Mesothelial cell of epicardium (in vitro differentiated cells): Measurements from ENCODE around the gene ZAR1L. TPM values are rescaled to one million over a fixed set of nuclear protein-coding genes. Genes with fewer than 3 reads are reported as not detected.

Experiments
- DNase-seq, 2 experiments: peaks; one replicate each; pipeline ENCODE4 v3.0.0; 2021; ENCODE audit warnings: low spot score in 2 of 2; ENCODE audit not compliant: unreplicated experiment in 2 of 2
- H3K27ac Mint-ChIP-seq: 2 replicates; pipeline ENCODE4 v1.8.0; 2021; ENCODE audit warnings: mixed read lengths
- H3K27me3 Mint-ChIP-seq: 2 replicates; pipeline ENCODE4 v1.8.0; 2021; ENCODE audit warnings: low read depth, mixed read lengths
- H3K36me3 Mint-ChIP-seq: 2 replicates; pipeline ENCODE4 v1.8.0; 2021; ENCODE audit warnings: mixed read lengths
- H3K4me1 Mint-ChIP-seq: 2 replicates; pipeline ENCODE4 v1.8.0; 2021; ENCODE audit warnings: mixed read lengths
- H3K4me3 Mint-ChIP-seq: 2 replicates; pipeline ENCODE4 v1.8.0; 2021; ENCODE audit warnings: mild to moderate bottlenecking, moderate library complexity, mixed read lengths
- H3K9me3 Mint-ChIP-seq: 2 replicates; pipeline ENCODE4 v1.8.0; 2021; ENCODE audit warnings: mixed read lengths
- CTCF ChIP-seq: fragments of 200-600 bp; sonication (generic); IDR thresholded peaks from one replicate; pipeline ENCODE4 v1.5.0; 2021; ENCODE audit warnings: antibody characterized with exemption; ENCODE audit not compliant: unreplicated experiment
- total RNA-seq: library from RNA; stranded (reverse); gene quantifications from 3 replicates; pipeline ENCODE4 v1.2.1, GENCODE V29; 2021

The ZAR1L gene
- total RNA-seq, 1 donor from 2014 or later: not detected

DNA sequence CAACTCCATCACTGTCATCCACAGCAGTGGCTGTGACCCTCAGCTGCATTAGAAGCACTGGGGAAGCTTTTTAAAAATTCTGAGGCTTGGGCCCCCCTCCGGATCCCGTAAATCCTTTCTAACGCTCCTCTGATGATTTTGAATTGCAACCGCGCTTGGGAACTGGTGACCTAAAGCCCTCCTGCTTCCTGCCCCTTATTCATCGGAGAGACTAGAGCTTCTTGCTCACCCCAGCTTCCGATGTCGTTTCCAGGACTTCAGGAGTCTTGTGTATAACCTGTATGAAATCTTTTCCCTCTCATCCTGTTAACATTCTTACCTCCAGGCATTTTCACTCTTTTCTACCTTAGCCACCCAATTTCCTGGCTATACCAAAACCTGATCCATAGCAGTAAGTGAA, 14.8 kb downstream of the ZAR1L start:
- DNase-seq: no peak
- H3K9me3 Mint-ChIP-seq: no peaks in the 10 kb centered on the region
- H3K27ac Mint-ChIP-seq: no peak overlapping the region
- no peak overlapping the region for H3K4me3 Mint-ChIP-seq
- H3K36me3 Mint-ChIP-seq: no peaks in the 10 kb centered on the region
- TF ChIP-seq CTCF: no peak
- no peaks in the 10 kb centered on the region for H3K4me1 Mint-ChIP-seq
- peaks cover 9% of the 10 kb centered on the region for H3K27me3 Mint-ChIP-seq

DNA sequence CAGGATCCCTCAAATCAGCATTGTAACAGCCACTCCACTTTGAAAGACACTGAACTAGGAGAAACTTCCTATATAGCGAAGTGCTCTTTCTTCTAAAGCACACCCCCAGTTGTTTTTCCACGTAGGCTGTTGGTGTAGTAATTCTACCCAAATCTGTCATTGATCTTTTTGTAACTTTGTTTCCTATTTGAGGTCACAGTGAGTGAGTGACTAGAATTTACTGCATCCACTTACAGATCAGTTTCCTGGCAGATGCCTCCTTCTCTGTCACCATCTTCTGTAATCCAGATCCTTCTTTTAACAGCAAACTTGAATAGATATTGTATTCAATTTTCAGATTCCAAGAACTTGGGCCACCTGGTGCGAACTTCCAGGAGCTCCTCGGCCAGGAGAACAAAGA, 15.3 kb downstream of the ZAR1L start:
- DNase-seq: no peak
- TF ChIP-seq CTCF: no peak
- H3K36me3 Mint-ChIP-seq: no peaks in the 10 kb centered on the region
- H3K27ac Mint-ChIP-seq: no peak overlapping the region
- peaks cover 9% of the 10 kb centered on the region for H3K27me3 Mint-ChIP-seq
- H3K4me1 Mint-ChIP-seq: no peaks in the 10 kb centered on the region
- H3K4me3 Mint-ChIP-seq: no peak overlapping the region
- no peaks in the 10 kb centered on the region for H3K9me3 Mint-ChIP-seq

GRCh38 chr13:32298695-32299094, 16.5 kb downstream of the ZAR1L start:
- H3K27me3 Mint-ChIP-seq: peaks cover 9% of the 10 kb centered on the region
- no peaks in the 10 kb centered on the region for H3K36me3 Mint-ChIP-seq
- no peak for TF ChIP-seq CTCF
- no peaks in the 10 kb centered on the region for H3K9me3 Mint-ChIP-seq
- H3K27ac Mint-ChIP-seq: no peak overlapping the region
- H3K4me3 Mint-ChIP-seq: no peak overlapping the region
- H3K4me1 Mint-ChIP-seq: no peaks in the 10 kb centered on the region
- DNase-seq: no peak

DNA sequence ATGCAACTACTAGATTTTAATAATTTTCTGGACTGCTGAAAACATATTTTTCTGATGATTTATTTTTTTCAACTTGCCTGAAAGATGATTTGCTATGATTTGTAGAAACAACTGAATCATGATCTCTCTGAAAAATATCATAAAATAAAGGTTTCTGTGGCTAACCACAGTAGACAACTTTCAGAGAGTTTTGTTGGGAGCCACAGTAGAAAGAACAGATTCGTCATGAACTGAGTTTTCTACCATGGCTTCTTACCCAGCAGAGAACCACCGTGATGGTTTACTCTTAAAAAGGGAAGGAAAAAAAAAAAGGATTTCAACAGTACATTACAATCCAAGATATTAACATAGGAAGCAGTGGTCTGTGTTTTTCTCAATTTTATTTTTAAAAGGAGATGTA, 18.0 kb downstream of the ZAR1L start:
- no peak overlapping the region for H3K27ac Mint-ChIP-seq
- H3K36me3 Mint-ChIP-seq: no peaks in the 10 kb centered on the region
- H3K4me3 Mint-ChIP-seq: no peak overlapping the region
- TF ChIP-seq CTCF: no peak
- DNase-seq: no peak
- H3K4me1 Mint-ChIP-seq: no peaks in the 10 kb centered on the region
- peaks cover 9% of the 10 kb centered on the region for H3K27me3 Mint-ChIP-seq
- H3K9me3 Mint-ChIP-seq: no peaks in the 10 kb centered on the region

GRCh38 chr13:32285633-32285965, 29.6 kb downstream of the ZAR1L start:
- Mint-ChIP-seq H3K27me3 (no peaks in the 10 kb centered on the region), H3K4me1 (peaks cover 32% of the 10 kb centered on the region), H3K4me3 (no peak overlapping the region), H3K36me3 (peaks cover 2% of the 10 kb centered on the region), H3K9me3 (no peaks in the 10 kb centered on the region), H3K27ac (peak overlapping the region; percentile 93)
- no peak for DNase-seq
- no peak for TF ChIP-seq CTCF

- Mint-ChIP-seq H3K4me3 (no peak overlapping the region), H3K27me3 (no peaks in the 10 kb centered on the region), H3K27ac (peak overlapping the region; percentile 93), H3K4me1 (peaks cover 32% of the 10 kb centered on the region), H3K9me3 (no peaks in the 10 kb centered on the region), H3K36me3 (no peaks in the 10 kb centered on the region)
- DNase-seq: no peak
- TF ChIP-seq CTCF: no peak
Observed at GRCh38 chr13:32284927-32285632, 30.1 kb downstream of the ZAR1L start.
